ENCODE results near the gene AKT2.
"Not testable (repeated sequence)": the region's sequence is repeated elsewhere in the genome, so short reads cannot be mapped to it uniquely, and the experiment has no call there.

Gene AKT2

GRCh38 chr19:40284501-40285352 is at the start of gene AKT2:
Gene AKT2 (minus strand): TSS chr19:40285345. CDS start chr19:40265267, 20,078 bp downstream.
- no peak for DNase-seq

- not testable (repeated sequence) for DNase-seq
These were observed 47.9 kb upstream of the AKT2 start for GRCh38 chr19:40333083-40333482.

GRCh38 chr19:40332669-40333068 is 47.5 kb upstream of the AKT2 start:
- DNase-seq, result no peak

- no peak for DNase-seq
These were observed 45.9 kb upstream of the AKT2 start for GRCh38 chr19:40331052-40331451.

- no peak for DNase-seq
These were observed 41.1 kb upstream of the AKT2 start for GRCh38 chr19:40326201-40326600.

GRCh38 chr19:40323705-40324104 is 38.6 kb upstream of the AKT2 start:
- DNase-seq, result no peak

- DNase-seq, result no peak
These were observed 37.9 kb upstream of the AKT2 start for GRCh38 chr19:40322951-40323615.

GRCh38 chr19:40322271-40322610 is 37.1 kb upstream of the AKT2 start:
- DNase-seq, result no peak

GRCh38 chr19:40321566-40322270 is 36.6 kb upstream of the AKT2 start:
- no peak for DNase-seq

- no peak for DNase-seq
These were observed 35.9 kb upstream of the AKT2 start for GRCh38 chr19:40321076-40321475.

- no peak for DNase-seq
These were observed 35.4 kb upstream of the AKT2 start for GRCh38 chr19:40320558-40320935.

- DNase-seq, result no peak
These were observed 32.2 kb upstream of the AKT2 start for GRCh38 chr19:40317338-40317737.

- DNase-seq, result no peak
These were observed 30.8 kb upstream of the AKT2 start for GRCh38 chr19:40315812-40316470.

- no peak for DNase-seq
These were observed 29.5 kb upstream of the AKT2 start for GRCh38 chr19:40314656-40315055.

GRCh38 chr19:40313229-40313983 is 28.3 kb upstream of the AKT2 start:
- no peak for DNase-seq

- DNase-seq, result no peak
These were observed 27.4 kb upstream of the AKT2 start for GRCh38 chr19:40312533-40312932.

- no peak for DNase-seq
These were observed 24.5 kb upstream of the AKT2 start for GRCh38 chr19:40309666-40310065.

GRCh38 chr19:40305403-40305802 is 20.3 kb upstream of the AKT2 start:
- peak; percentile 67 for DNase-seq

- DNase-seq, result no peak
These were observed 19.2 kb upstream of the AKT2 start for GRCh38 chr19:40304306-40304705.

GRCh38 chr19:40303765-40304164 is 18.6 kb upstream of the AKT2 start:
- no peak for DNase-seq

GRCh38 chr19:40302224-40303011 is 17.3 kb upstream of the AKT2 start:
- DNase-seq, result no peak

GRCh38 chr19:40300668-40301067 is 15.5 kb upstream of the AKT2 start:
- DNase-seq, result no peak

Measured in DMS153 (cell line).